Measurements from ENCODE around the gene ALG5. TPM values are rescaled to one million over a fixed set of nuclear protein-coding genes. Genes with fewer than 3 reads are reported as not detected.

The ALG5 gene
- total and polyA plus RNA-seq, 2 experiments from 2014 or later = 29.6 to 76.2 TPM

DNA sequence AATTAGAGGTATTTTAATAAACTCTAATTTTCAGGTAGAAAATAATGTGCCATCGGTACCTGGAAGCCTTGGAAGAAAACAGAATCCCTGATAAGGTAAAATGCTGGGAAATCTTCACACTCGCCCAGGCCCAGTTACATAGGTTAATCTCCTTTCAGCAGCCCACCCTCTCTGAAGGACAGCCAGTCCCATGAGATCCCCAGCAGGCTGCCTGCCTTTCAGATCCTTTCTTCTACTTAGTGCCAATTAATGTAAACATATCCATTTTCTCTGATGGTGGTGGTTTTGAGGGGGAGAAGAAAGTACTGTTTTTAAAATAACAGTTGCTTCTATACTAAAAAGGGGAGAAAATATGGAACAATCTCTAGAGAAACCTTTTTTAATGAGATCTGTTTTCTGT lies 91.3 kb downstream of the ALG5 start:
- in situ Hi-C loops (cut with MboI) = no loop called here
- Histone ChIP-seq H3K4me3 (no peak overlapping the region), H3K4me1 (ENCODE audit: insufficient read depth) (no peaks in the 10 kb centered on the region), H4K20me1 (ENCODE audit: insufficient read depth) (no peaks in the 10 kb centered on the region), H3K4me2 (ENCODE audit: unreplicated experiment) (no peak overlapping the region), H3K9ac (no peak overlapping the region), H3K9me3 (ENCODE audit: low read depth) (no peaks in the 10 kb centered on the region), H3K27ac (no peak overlapping the region), H2AFZ (no peak overlapping the region), H3K9me2 (ENCODE audit: insufficient read depth) (no peaks in the 10 kb centered on the region), H3K27me3 (replicated peaks; ENCODE audit: insufficient read depth) (no peaks in the 10 kb centered on the region), H3K36me3 (ENCODE audit: low read depth) (no peaks in the 10 kb centered on the region), H3K79me2 (ENCODE audit: insufficient read depth) (peaks cover 93% of the 10 kb centered on the region), H3F3A (ENCODE audit: insufficient read depth) (no peaks in the 10 kb centered on the region)
- no peak for TF ChIP-seq EZH2phosphoT487 (IDR thresholded peaks at IDR 0.05; ENCODE audit: insufficient read depth, low read depth)
- no peak for TF ChIP-seq EZH2 (IDR thresholded peaks at IDR 0.05; ENCODE audit: insufficient read depth, poor library complexity, severe bottlenecking)
- 94 to 97% methylated on average over 2 of the region's 2 CpGs for WGBS, 2 experiments (ENCODE audit: low coverage in 1 of 2, low lambda C conversion rate in 2 of 2, missing lambda C conversion rate in 2 of 2)
- DNase-seq = no peak

GRCh38 chr13:36907266-36907665 lies 91.9 kb downstream of the ALG5 start:
- Histone ChIP-seq H3K9me2 (ENCODE audit: insufficient read depth) (no peaks in the 10 kb centered on the region), H3K27ac (no peak overlapping the region), H4K20me1 (ENCODE audit: insufficient read depth) (no peaks in the 10 kb centered on the region), H3K4me2 (ENCODE audit: unreplicated experiment) (no peak overlapping the region), H3K4me1 (ENCODE audit: insufficient read depth) (no peaks in the 10 kb centered on the region), H3K9me3 (ENCODE audit: low read depth) (no peaks in the 10 kb centered on the region), H3K79me2 (ENCODE audit: insufficient read depth) (peaks cover 93% of the 10 kb centered on the region), H3K9ac (no peak overlapping the region), H3K36me3 (ENCODE audit: low read depth) (no peaks in the 10 kb centered on the region), H3K27me3 (replicated peaks; ENCODE audit: insufficient read depth) (no peaks in the 10 kb centered on the region), H3K4me3 (no peak overlapping the region), H3F3A (ENCODE audit: insufficient read depth) (no peaks in the 10 kb centered on the region), H2AFZ (no peak overlapping the region)
- WGBS, 2 experiments (ENCODE audit: low coverage in 1 of 2, low lambda C conversion rate in 2 of 2, missing lambda C conversion rate in 2 of 2) = 98 to 100% methylated on average over 4 of the region's 4 CpGs
- in situ Hi-C loops (cut with MboI) = no loop called here
- DNase-seq = no peak
- TF ChIP-seq EZH2phosphoT487 (IDR thresholded peaks at IDR 0.05; ENCODE audit: insufficient read depth, low read depth) (no peak), EZH2 (IDR thresholded peaks at IDR 0.05; ENCODE audit: insufficient read depth, poor library complexity, severe bottlenecking) (no peak)

DNA sequence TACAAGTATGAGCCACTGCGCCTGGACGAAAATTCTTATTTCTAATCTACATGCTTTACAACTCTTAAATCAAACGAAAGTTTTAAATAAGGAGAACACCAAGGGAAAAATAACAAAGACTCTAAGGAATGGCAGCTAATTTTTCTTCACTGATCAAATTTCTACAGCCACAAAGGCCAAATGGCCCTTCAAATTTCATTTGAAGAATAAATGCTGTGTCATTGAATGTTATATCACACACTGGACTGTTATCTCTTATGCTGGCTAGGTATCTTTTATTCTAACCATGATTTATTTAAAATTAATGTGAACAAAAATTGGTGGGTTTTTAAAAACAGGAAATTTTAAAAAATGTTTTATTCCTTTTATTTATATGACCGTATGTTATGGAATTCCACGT lies 93.2 kb downstream of the ALG5 start:
- no peak overlapping the region for H3K4me3 ChIP-seq
- in situ Hi-C loops (cut with MboI) = no loop called here
- no peak overlapping the region for H2AFZ ChIP-seq
- H4K20me1 ChIP-seq (ENCODE audit: insufficient read depth) = no peaks in the 10 kb centered on the region
- no peak overlapping the region for H3K27ac ChIP-seq
- H3K27me3 ChIP-seq (replicated peaks; ENCODE audit: insufficient read depth) = no peaks in the 10 kb centered on the region
- no peaks in the 10 kb centered on the region for H3K4me1 ChIP-seq (ENCODE audit: insufficient read depth)
- no peak for TF ChIP-seq EZH2phosphoT487 (IDR thresholded peaks at IDR 0.05; ENCODE audit: insufficient read depth, low read depth)
- TF ChIP-seq EZH2 (IDR thresholded peaks at IDR 0.05; ENCODE audit: insufficient read depth, poor library complexity, severe bottlenecking) = no peak
- no peak for DNase-seq
- peaks cover 93% of the 10 kb centered on the region for H3K79me2 ChIP-seq (ENCODE audit: insufficient read depth)
- H3K9me2 ChIP-seq (ENCODE audit: insufficient read depth) = no peaks in the 10 kb centered on the region
- 97 to 98% methylated on average over 5 of the region's 5 CpGs for WGBS, 2 experiments (ENCODE audit: low coverage in 1 of 2, low lambda C conversion rate in 2 of 2, missing lambda C conversion rate in 2 of 2)
- no peaks in the 10 kb centered on the region for H3K9me3 ChIP-seq (ENCODE audit: low read depth)
- H3K9ac ChIP-seq = no peak overlapping the region
- H3K4me2 ChIP-seq (ENCODE audit: unreplicated experiment) = no peak overlapping the region
- no peaks in the 10 kb centered on the region for H3K36me3 ChIP-seq (ENCODE audit: low read depth)
- no peaks in the 10 kb centered on the region for H3F3A ChIP-seq (ENCODE audit: insufficient read depth)

GRCh38 chr13:36903925-36904595 lies 95.1 kb downstream of the ALG5 start:
- in situ Hi-C loops (cut with MboI) = no loop called here
- Histone ChIP-seq H3F3A (ENCODE audit: insufficient read depth) (no peaks in the 10 kb centered on the region), H3K9ac (no peak overlapping the region), H3K27ac (no peak overlapping the region), H3K4me1 (ENCODE audit: insufficient read depth) (no peaks in the 10 kb centered on the region), H3K4me2 (ENCODE audit: unreplicated experiment) (no peak overlapping the region), H3K4me3 (no peak overlapping the region), H2AFZ (no peak overlapping the region), H3K9me3 (ENCODE audit: low read depth) (no peaks in the 10 kb centered on the region), H3K36me3 (ENCODE audit: low read depth) (no peaks in the 10 kb centered on the region), H3K27me3 (replicated peaks; ENCODE audit: insufficient read depth) (no peaks in the 10 kb centered on the region), H4K20me1 (ENCODE audit: insufficient read depth) (no peaks in the 10 kb centered on the region), H3K79me2 (ENCODE audit: insufficient read depth) (peaks cover 83% of the 10 kb centered on the region), H3K9me2 (ENCODE audit: insufficient read depth) (no peaks in the 10 kb centered on the region)
- WGBS, 2 experiments (ENCODE audit: low coverage in 1 of 2, low lambda C conversion rate in 2 of 2, missing lambda C conversion rate in 2 of 2) = 98% methylated on average over 8 of the region's 8 CpGs
- TF ChIP-seq EZH2 (IDR thresholded peaks at IDR 0.05; ENCODE audit: insufficient read depth, poor library complexity, severe bottlenecking) (no peak), EZH2phosphoT487 (IDR thresholded peaks at IDR 0.05; ENCODE audit: insufficient read depth, low read depth) (no peak)
- DNase-seq = no peak

Other genes starting within 250 kb of the ALG5 start
- 0.89 and 1.8 TPM in 2 replicates for gene RFXAP, start 180.1 kb downstream of the ALG5 start, total RNA-seq (2014; rRNA removed; shearing (Covaris generic))
- 2.2 and 2.4 TPM in 2 replicates for gene RFXAP, start 180.1 kb downstream of the ALG5 start, polyA plus RNA-seq (2016; fragmentation: Nextera tagmentation; extraction: Ambion mirVana)
- gene SMAD9, start 79.1 kb downstream of the ALG5 start, total RNA-seq (2014; rRNA removed; shearing (Covaris generic)) = 9.4 and 10.8 TPM in 2 replicates
- gene SMAD9, start 79.1 kb downstream of the ALG5 start, polyA plus RNA-seq (2016; fragmentation: Nextera tagmentation; extraction: Ambion mirVana) = 9.1 and 10.6 TPM in 2 replicates
- gene EXOSC8, start 1.4 kb upstream of the ALG5 start, total RNA-seq (2014; rRNA removed; shearing (Covaris generic)) = 21.4 and 36.3 TPM in 2 replicates
- 85.1 and 87.9 TPM in 2 replicates for gene EXOSC8, start 1.4 kb upstream of the ALG5 start, polyA plus RNA-seq (2016; fragmentation: Nextera tagmentation; extraction: Ambion mirVana)
- gene SUPT20H, start 60.3 kb upstream of the ALG5 start, total RNA-seq (2014; rRNA removed; shearing (Covaris generic)) = 28.6 and 29.7 TPM in 2 replicates
- gene SUPT20H, start 60.3 kb upstream of the ALG5 start, polyA plus RNA-seq (2016; fragmentation: Nextera tagmentation; extraction: Ambion mirVana) = 38.8 and 45.1 TPM in 2 replicates
- gene CSNK1A1L, start 106.3 kb upstream of the ALG5 start, total RNA-seq (2014; rRNA removed; shearing (Covaris generic)) = not detected in 2 replicates
- gene CSNK1A1L, start 106.3 kb upstream of the ALG5 start, polyA plus RNA-seq (2016; fragmentation: Nextera tagmentation; extraction: Ambion mirVana) = not detected in 2 replicates